Measurements from ENCODE around the gene RIT2.
A peak's percentile ranks its signal among the peaks of the same experiment; 100 is the strongest.
"Not testable (repeated sequence)": the region's sequence is repeated elsewhere in the genome, so short reads cannot be mapped to it uniquely, and the experiment has no call there.

The RIT2 gene

DNA sequence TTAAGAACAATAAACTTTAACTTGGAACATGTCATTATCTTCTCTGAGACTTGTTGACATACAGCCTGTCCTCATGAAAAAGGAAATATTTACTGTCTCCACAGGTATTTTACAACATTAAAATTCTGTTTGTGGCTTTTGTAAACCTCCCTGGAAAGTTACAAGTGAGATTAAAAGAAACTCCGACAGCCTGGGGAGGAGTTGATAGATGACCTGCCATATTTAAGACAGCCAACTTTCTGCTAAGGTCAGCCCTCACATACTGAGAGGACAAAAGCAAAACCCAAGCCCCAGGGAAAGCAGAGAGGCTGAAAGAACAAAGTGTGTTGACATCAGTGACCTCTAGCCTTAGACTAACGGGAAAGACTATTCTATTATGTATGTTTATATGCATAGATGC, 350.2 kb downstream of the RIT2 start:
- no peak for FAIRE-seq
- DNase-seq (ENCODE audit: low spot score): no peak

DNA sequence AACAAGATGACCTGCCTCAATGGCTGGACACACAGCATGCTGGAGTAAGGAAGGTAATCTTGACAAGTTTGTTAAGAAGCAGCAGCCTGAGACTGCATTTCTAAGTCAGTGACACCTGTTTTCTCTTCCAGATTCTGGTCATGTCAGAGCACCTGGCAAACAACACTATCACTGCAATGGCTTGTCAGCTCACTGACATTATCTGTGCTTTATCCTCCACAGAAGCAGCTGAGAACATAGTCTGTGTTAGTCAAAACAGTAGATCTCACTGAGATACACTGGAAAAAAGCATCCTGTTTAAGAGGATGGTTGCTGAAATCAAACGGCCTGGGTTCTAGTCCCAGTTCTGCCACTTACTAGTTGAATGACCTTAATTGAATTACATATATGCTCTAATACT, 355.2 kb downstream of the RIT2 start:
- FAIRE-seq (no peak), DNase-seq (ENCODE audit: low spot score) (no peak)

DNA sequence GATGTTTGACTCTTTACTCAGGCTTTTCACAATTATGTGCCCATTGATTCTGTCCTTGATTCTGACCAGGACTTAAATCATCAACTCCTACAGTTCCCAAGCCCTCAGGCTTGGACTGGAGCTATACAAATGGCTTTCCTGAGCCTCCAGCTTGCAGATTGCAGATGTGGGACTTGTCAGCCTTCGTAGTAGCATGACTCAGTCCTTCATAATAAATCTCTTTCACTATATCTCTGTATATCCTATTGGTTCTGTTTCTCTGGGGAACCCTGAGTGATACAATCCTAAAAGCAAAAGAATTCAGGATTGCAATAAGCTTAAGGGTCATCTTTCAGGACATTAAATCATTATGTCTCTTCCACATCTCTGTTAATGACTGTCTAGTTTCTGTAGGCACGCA, 356.6 kb downstream of the RIT2 start:
- FAIRE-seq (no peak), DNase-seq (ENCODE audit: low spot score) (no peak)

DNA sequence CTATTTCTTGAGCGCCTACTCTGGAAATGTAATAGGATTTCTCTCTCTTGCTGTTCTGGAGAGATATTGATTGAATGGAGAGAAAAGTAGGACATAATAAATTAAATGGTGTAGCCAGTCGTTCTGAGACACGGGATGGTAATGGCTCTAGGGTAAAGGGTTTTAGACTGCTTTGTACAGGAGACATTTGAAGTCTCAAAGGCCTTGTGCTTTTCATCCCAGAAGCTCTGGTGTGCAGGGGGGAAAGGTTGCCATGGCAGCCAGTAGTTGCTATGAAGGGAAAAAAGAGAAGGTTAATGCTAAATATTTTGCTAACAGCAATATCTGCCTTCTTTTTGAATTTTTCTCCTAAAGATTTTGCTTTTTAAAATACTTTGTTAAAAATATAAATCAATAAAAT, 359.3 kb downstream of the RIT2 start:
- no peak for DNase-seq (ENCODE audit: low spot score)
- FAIRE-seq: no peak

DNA sequence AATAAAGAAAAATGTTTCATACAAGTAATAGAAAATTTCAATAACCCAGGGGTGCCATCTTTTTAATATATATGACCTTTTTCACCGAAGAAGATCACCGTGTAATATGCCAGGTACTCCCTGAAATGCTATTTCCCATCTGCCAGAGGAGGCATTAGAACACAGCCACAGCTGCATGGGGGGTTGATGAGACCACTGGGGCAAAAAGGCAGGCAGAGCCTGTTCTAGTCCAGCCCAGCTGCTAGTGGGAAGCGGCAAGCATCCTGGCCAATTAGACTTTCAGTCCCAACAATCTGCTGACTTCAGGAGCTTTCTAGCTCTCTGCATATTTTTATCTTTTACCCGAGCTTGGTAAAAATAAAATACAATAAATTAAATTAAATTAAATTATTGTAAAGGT, 362.6 kb downstream of the RIT2 start:
- DNase-seq (ENCODE audit: low spot score) (no peak), FAIRE-seq (no peak)

DNA sequence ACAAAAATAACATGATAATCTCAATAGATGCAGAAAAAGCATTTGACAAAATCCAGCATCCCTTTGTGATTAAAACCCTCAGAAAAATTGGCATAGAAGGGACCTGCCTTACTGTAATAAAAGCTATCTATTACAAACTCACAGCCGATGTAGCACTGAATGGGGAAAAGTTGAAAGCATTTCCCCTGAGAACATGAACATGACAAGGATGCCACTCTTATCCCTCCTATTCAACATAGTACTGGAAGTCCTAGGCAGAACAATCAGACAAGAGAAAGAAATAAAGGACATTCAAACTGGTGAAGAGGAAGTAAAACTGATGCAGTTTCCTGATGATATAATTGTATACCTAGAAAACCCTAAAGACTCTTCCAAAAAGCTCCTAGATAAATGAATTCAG, 368.7 kb downstream of the RIT2 start:
- FAIRE-seq: no peak
- DNase-seq (ENCODE audit: low spot score): no peak

DNA sequence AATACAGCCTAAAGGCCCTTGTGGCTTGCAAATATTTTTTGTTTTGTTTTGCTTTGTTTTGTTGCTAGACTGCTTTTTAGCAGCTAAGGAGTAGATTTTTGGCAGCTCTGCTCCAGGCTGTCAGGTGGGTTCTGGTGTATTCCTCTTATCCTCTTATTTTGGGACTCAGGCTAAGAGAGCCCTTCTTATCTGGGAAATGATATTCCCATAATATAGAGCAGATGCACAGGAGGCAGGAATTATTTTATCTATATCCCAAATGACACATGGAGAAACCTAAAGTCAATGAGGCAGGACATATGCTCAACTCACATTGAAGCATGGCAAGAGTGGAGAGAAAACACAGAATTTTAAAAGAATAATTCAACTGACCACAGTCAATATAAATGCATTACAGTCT, 369.6 kb downstream of the RIT2 start:
- DNase-seq (ENCODE audit: low spot score): no peak
- no peak for FAIRE-seq

DNA sequence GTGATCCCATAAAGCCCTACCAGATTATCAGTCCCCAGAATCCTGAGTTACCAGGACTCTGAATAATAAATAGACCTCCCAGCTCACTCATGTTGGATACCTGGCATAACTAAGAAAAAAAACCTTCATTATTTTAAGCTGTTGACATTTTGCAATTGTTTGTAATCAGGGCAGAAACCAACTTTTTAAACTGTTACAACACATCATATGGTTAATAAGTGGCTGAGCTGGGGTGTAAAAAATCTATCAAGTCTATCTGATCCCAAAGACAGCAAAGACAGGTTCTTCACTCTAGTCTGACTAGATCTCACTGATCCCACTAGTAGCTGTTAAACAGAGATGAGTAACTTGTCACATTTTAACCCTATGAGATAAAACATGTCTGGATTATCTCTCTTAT, 370.3 kb downstream of the RIT2 start:
- no peak for DNase-seq (ENCODE audit: low spot score)
- no peak for FAIRE-seq

DNA sequence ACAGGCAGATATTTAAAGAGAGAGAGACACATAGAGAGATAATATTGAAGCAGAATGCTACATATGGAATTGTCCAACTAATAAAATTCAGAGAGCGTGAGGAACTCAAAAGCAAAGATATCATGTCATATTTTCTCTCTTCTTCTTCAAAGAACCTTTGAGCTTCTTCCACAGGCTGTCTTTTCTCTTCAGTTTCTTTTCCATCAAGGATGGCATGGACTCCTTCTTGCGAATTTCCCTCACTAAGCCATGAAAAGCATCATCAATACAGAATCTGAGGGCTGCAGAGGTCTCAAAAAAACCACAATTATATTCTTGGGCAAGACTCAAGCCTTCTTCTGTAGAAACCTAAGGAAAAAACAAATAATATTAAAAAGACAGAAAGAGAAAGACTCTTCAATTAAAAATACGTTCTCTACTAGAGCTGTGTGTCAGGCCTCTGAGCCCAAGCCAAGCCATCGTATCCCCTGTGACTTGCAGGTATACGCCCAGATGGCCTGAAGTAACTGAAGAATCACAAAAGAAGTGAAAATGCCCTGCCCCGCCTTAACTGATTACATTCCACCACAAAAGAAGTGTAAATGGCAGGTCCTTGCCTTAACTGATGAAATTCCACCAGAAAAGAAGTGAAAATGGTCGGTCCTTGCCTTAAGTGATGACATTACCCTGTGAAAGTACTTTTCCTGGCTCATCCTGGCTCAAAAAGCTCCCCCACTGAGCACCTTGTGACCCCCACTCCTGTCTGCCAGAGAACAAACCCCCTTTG, 371.9 kb downstream of the RIT2 start:
- DNase-seq (ENCODE audit: low spot score): no peak
- FAIRE-seq: no peak

DNA sequence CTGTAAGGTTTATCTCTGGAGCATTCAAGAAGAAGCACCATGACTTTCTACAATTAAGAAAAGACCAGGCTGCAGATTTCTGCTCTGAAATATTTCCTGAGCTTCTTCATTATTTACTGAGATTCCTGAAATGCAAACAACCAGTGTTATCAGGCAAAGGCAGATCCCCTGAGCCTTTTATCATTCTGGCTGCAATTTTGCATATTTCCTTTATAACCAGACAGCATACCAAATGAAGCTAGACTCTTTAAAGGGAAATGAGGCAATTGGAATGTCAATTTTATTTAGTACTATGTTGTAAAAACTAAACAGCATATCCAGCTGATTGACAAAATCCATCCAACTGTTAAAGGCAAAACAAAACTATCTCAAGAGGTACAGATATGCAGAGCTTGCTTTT, 372.5 kb downstream of the RIT2 start:
- no peak for DNase-seq (ENCODE audit: low spot score)
- FAIRE-seq: no peak

DNA sequence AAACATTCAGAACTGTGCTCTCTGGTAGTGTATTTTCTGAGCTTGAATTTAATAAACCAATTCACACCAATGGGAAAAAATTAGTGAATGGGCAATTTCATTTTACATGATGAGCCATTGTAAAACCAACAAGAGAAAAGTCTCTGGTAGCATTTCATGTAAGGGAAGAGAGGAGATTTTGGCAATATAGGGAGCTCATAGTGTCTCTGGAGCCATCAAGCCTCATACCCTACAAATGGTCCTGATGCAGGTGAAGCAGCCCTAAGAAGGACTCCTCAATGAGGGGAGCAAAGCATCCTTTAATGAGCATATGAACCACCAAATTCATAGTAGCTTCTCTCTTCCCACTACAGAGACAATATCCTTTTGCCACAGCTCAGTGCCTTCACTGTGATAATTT, 373.0 kb downstream of the RIT2 start:
- no peak for DNase-seq (ENCODE audit: low spot score)
- no peak for FAIRE-seq

DNA sequence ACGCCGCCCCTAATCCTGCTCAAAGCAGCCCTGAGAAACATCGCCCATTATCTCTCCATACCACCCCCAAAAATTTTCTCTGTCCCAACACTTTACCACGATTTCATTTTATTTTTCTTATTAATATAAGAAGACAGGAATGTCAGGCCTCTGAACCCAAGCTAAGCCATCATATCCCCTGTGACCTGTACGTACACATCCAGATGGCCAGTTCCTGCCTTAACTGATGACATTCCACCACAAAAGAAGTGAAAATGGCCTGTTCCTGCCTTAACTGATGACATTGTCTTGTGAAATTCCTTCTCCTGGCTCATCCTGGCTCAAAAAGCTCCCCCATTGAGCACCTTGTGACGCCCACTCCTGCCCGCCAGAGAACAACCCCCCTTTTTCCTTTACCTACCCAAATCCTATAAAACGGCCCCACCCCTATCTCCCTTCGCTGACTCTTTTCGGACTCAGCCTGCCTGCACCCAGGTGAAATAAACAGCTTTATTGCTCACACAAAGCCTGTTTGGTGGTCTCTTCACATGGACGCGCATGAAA, 373.6 kb downstream of the RIT2 start:
- not testable (repeated sequence) for DNase-seq (ENCODE audit: low spot score); FAIRE-seq

DNA sequence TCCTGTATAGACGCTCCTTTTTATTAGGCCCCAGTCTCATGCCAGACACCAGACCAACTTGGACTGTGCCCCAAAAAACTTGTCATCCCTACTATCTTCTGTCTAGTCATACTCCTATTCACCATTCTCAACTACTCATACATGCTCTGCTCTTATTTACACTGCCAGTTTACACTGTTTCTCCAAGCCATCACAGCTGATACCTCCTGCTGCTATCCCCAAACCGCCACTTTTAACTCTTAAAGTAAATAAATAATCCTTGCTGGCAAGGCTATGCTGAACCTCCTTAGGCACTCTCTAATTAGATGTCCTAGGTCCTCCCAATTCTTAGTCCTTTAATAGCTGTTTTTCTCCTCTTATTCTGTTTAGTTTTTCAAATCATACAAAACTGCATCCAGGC, 374.2 kb downstream of the RIT2 start:
- FAIRE-seq; DNase-seq (ENCODE audit: low spot score): not testable (repeated sequence)

DNA sequence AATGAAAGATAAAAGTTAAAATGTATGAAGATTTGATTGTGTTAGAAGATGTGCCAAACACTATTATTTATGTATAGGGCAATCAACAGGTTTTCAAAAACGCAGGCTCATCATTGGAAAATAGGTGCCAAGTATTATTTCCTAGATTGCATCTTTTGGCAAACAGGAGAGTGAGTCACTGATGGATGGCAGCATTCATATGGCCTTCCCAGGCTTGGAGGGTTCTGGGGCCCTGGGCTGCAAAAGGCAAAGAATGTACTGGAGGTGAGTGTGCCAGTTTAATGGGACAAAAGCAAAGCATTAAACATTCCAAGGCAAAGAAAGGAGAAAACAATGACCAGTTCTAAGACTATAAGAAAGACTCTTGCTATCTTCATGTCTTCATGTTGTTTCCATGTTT, 379.4 kb downstream of the RIT2 start:
- DNase-seq (ENCODE audit: low spot score) (peak; percentile 4), FAIRE-seq (no peak)

DNA sequence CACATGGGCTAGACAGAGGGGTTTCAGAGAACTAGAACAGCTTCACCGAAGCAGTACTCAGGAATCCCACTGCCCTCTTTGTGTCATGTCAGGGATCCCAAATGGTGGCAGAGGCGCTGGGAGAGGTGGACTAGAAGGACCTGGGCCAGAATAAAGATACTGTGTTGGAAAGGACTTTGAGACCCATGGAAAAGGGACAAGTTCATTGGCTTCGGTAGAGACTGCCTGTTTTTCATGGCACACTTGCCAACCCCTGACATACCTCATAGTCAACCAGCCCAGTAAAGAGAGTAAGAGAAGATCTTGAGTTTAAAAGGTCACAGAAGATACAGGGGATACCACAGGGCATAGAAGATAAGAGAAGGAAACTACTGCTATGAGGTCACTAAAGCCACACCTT, 381.0 kb downstream of the RIT2 start:
- no peak for FAIRE-seq
- DNase-seq (ENCODE audit: low spot score): no peak

DNA sequence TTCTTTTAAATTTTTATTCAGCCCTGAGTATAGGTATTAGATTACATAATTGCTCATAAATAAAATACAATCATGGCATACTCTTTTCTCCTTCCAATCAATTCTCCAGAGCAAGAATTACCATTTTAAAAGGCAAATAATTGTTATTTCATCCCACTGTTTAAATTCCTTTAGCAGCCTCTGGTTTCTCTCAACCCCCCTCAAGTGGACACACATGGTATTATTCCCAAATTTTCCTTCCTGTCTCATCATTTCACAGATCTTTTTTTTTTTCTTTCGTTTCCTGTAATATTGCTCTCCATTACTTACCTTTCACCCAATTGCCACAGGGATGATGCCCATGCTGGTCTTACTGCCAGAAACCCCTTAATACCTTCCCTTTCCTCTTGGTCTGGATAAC, 385.2 kb downstream of the RIT2 start:
- FAIRE-seq (no peak), DNase-seq (ENCODE audit: low spot score) (no peak)

DNA sequence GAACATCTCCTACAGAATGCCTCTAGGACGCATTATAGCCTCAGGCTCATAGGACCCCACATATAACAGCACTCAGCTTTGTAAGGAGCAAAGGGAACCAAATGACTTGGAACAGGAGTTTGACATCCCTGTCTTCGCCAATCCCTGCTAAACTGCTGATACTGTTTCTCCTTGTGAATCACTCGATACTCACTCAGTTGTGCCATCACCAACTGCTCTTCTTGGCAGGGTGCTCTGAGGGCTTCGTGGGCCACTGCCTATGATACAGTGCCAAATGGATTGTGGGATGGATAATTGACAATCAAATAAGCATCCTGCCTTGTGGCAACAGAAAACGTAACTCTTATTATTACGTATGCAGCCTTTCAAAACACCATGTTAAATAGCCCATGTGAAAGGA, 396.3 kb downstream of the RIT2 start:
- DNase-seq (ENCODE audit: low spot score): no peak
- FAIRE-seq: no peak

DNA sequence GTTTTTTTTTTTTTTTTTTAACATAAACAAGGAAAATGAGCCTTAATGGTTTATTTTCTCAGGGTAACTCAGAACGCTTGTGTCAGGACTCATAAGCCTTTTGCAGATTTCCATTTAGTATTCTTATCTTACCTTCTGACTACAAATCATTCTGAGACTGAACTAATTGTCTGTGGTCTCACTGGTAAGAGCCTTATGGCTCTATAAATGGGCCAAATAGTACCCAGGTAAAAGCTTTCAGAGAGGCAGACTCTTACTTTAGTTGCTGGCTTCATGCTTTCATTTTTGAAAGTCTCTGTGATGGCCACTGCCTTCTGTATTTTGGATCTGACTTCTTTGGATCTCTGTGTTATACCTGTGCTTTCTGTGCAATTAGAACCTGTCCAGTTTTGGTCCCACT, 403.4 kb downstream of the RIT2 start:
- DNase-seq (ENCODE audit: low spot score) (no peak), FAIRE-seq (no peak)

DNA sequence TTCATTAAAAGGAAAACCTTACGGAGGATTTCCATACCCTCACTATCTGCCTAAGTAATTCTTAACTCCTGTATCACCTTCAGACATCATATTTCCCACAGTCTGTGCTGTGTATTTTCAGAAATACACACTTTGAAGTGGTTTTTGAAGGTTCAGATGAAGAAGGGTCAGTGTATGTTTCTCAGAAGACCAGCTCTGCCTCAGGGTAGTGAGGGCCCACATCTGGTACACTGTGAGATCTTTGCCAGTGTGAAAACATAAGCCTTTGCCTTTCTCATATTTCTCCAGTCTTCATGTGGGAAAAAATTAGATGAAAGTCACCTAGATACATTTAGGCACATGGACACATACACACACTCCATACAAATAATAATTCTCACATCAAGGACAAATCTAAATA, 408.4 kb downstream of the RIT2 start:
- FAIRE-seq (no peak), DNase-seq (ENCODE audit: low spot score) (no peak)

DNA sequence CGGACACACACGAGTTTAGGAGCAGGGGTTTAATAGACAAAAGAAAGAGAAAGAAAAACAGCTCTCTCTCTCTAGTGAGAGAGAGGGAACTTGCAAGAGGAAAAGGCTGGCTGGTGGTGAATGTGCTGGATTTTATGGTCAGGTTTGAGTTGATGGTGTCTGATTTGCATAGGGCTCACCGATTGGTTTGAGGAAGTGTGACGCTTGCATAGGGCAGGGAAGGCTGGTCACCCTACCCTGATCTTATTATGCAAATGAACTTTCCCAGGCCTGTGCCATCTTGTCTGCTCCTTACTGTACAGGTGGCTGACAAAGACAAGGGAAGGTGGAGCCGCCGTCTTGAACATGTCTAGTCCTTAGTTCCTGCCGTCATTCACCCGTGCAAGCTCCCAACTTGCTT, 408.9 kb downstream of the RIT2 start:
- FAIRE-seq: no peak
- no peak for DNase-seq (ENCODE audit: low spot score)

DNA sequence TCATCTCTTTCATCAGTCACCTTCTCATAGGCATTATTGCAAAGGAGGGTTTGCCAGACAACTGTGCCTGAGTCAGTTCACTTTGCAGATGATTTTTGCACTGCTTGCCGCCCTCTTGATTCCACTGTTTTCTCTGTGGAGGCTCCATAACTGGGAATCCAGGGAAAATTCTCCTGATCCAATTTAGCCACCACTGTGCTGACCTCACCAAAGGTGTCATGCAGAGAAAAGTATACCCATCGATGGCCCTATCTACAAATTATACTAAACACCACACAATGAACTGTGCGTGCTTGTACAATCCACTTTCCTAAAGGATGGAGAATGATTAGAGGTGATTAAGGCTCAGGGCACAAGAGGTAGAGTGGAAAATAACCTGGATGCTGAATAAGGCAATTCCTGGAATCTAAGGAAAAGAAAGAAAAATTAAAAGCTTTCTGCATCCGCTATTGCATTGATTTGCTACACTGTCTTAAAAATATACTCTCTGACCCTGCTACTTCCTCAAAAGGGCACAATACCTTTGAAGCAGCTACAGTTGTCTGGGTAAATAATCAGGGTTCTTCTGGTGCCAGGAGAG, 409.4 kb downstream of the RIT2 start:
- no peak for FAIRE-seq
- DNase-seq (ENCODE audit: low spot score): no peak

Measured in urothelium cell line (cell line).